GM18517 (cell line): ENCODE measurements around the gene FHIT.
"Not testable (repeated sequence)": the region's sequence is repeated elsewhere in the genome, so short reads cannot be mapped to it uniquely, and the experiment has no call there.

Experiments
- ATAC-seq: cut with Tn5 transposase; IDR thresholded peaks from one replicate; pipeline ENCODE4 v1.9.1; 2021; ENCODE audit warnings: mild to moderate bottlenecking, moderate library complexity; ENCODE audit not compliant: unreplicated experiment

The FHIT gene

GRCh38 chr3:59831394-59831793 is 1419.9 kb downstream of the FHIT start:
- ATAC-seq = no peak

GRCh38 chr3:59829527-59829926 is 1421.7 kb downstream of the FHIT start:
- no peak for ATAC-seq

GRCh38 chr3:59824876-59825275 is 1426.4 kb downstream of the FHIT start:
- ATAC-seq = no peak

GRCh38 chr3:59821274-59821673 is 1430.0 kb downstream of the FHIT start:
- no peak for ATAC-seq

GRCh38 chr3:59820352-59820934 is 1430.8 kb downstream of the FHIT start:
- no peak for ATAC-seq

- ATAC-seq = no peak
Measured at GRCh38 chr3:59818919-59819300, 1432.3 kb downstream of the FHIT start.

- no peak for ATAC-seq
Measured at GRCh38 chr3:59818033-59818918, 1433.0 kb downstream of the FHIT start.

GRCh38 chr3:59817511-59817910 is 1433.7 kb downstream of the FHIT start:
- ATAC-seq = no peak

- ATAC-seq = no peak
Measured at GRCh38 chr3:59816312-59816711, 1434.9 kb downstream of the FHIT start.

GRCh38 chr3:59813148-59813538 is 1438.1 kb downstream of the FHIT start:
- ATAC-seq = no peak

GRCh38 chr3:59812237-59813147 is 1438.8 kb downstream of the FHIT start:
- no peak for ATAC-seq

GRCh38 chr3:59811160-59811559 is 1440.1 kb downstream of the FHIT start:
- no peak for ATAC-seq

GRCh38 chr3:59810606-59811005 is 1440.6 kb downstream of the FHIT start:
- no peak for ATAC-seq

- ATAC-seq = no peak
Measured at GRCh38 chr3:59809710-59810444, 1441.4 kb downstream of the FHIT start.

- ATAC-seq = no peak
Measured at GRCh38 chr3:59809016-59809415, 1442.2 kb downstream of the FHIT start.

GRCh38 chr3:59808446-59808845 is 1442.8 kb downstream of the FHIT start:
- ATAC-seq = no peak

- ATAC-seq = no peak
Measured at GRCh38 chr3:59803268-59803667, 1448.0 kb downstream of the FHIT start.

GRCh38 chr3:59802453-59802852 is 1448.8 kb downstream of the FHIT start:
- not testable (repeated sequence) for ATAC-seq

GRCh38 chr3:59802045-59802444 is 1449.2 kb downstream of the FHIT start:
- ATAC-seq = no peak

GRCh38 chr3:59800481-59800880 is 1450.8 kb downstream of the FHIT start:
- no peak for ATAC-seq
